Cardiac muscle cell (in vitro differentiated cells and primary cell): ENCODE data around the gene TAF10. TPM values are rescaled to one million over a fixed set of nuclear protein-coding genes. Genes with fewer than 3 reads are reported as not detected.
A peak's percentile ranks its signal among the peaks of the same experiment; 100 is the strongest.

Source experiments
- DNase-seq, 2 donors: peaks; one replicate each; pipeline versions ENCODE4 v3.0.0 to v3.0.0-alpha.2; 2010 to 2017; ENCODE audit warnings: low read depth in 1 of 2, low spot score in 1 of 2
- H3K27ac ChIP-seq: fragments of 200-600 bp; sonication (generic); 2 replicates; pipeline ENCODE4 v1.5.1; 2016
- H3K27me3 ChIP-seq: fragments of 200-600 bp; sonication (generic); 2 replicates; pipeline ENCODE4 v1.6.0; 2016; ENCODE audit warnings: control low read depth
- H3K36me3 ChIP-seq: fragments of 200-600 bp; sonication (generic); 2 replicates; pipeline ENCODE4 v1.5.1; 2016; ENCODE audit warnings: control low read depth
- H3K4me1 ChIP-seq: fragments of 200-600 bp; sonication (generic); 2 replicates; pipeline ENCODE4 v1.8.1; 2017; ENCODE audit warnings: low read depth, mild to moderate bottlenecking, mixed run types
- H3K4me3 ChIP-seq: fragments of 200-600 bp; sonication (generic); 2 replicates; pipeline ENCODE4 v1.5.1; 2016; ENCODE audit warnings: mild to moderate bottlenecking
- H3K9me3 ChIP-seq: fragments of 200-600 bp; sonication (generic); 2 replicates; pipeline ENCODE4 v1.5.1; 2017; ENCODE audit warnings: low read depth, mild to moderate bottlenecking, control low read depth
- CTCF ChIP-seq: IDR thresholded peaks from 2 replicates; pipeline ENCODE4 v1.5.1; 2012; ENCODE audit warnings: low read depth, mild to moderate bottlenecking, low read length
- polyA plus RNA-seq: library from polyadenylated mRNA; unstranded; fragments of >200 nt; fragmentation: Nextera tagmentation; extraction: Ambion mirVana; gene quantifications from 2 replicates; pipeline ENCODE4 v1.2.1, GENCODE V29; 2016
- total RNA-seq: library from RNA; depleted of rRNA; stranded (reverse); fragments of >200 nt; gene quantifications from 2 replicates; pipeline ENCODE4 v1.2.3, GENCODE V29; 2016

The TAF10 gene
- total and polyA plus RNA-seq, 2 experiments from 2014 or later, result 72.6 to 316 TPM

GRCh38 chr11:6656584-6656915 is 44.5 kb upstream of the TAF10 start:
- Histone ChIP-seq H3K4me3 (peak overlapping the region; percentile 79), H3K27me3 (no peaks in the 10 kb centered on the region), H3K36me3 (no peaks in the 10 kb centered on the region), H3K27ac (no peak overlapping the region), H3K9me3 (no peaks in the 10 kb centered on the region), H3K4me1 (peaks cover 12% of the 10 kb centered on the region)
- no peak for TF ChIP-seq CTCF
- no peak for DNase-seq

GRCh38 chr11:6655790-6656583 is 44.0 kb upstream of the TAF10 start, which contains the start of gene DCHS1:
TSS of gene DCHS1 (minus strand) at chr11:6655809. CDS start at chr11:6641613, 14,196 bp downstream.
- Histone ChIP-seq H3K9me3 (no peaks in the 10 kb centered on the region), H3K27ac (no peak within 1 kb of the TSS), H3K36me3 (no peaks in the 10 kb centered on the region), H3K4me1 (peaks cover 12% of the 10 kb centered on the region), H3K4me3 (peak within 1 kb of the TSS; percentile 79), H3K27me3 (no peaks in the 10 kb centered on the region)
- no peak for TF ChIP-seq CTCF
- peak; percentile 27 to 66 for DNase-seq

DNA sequence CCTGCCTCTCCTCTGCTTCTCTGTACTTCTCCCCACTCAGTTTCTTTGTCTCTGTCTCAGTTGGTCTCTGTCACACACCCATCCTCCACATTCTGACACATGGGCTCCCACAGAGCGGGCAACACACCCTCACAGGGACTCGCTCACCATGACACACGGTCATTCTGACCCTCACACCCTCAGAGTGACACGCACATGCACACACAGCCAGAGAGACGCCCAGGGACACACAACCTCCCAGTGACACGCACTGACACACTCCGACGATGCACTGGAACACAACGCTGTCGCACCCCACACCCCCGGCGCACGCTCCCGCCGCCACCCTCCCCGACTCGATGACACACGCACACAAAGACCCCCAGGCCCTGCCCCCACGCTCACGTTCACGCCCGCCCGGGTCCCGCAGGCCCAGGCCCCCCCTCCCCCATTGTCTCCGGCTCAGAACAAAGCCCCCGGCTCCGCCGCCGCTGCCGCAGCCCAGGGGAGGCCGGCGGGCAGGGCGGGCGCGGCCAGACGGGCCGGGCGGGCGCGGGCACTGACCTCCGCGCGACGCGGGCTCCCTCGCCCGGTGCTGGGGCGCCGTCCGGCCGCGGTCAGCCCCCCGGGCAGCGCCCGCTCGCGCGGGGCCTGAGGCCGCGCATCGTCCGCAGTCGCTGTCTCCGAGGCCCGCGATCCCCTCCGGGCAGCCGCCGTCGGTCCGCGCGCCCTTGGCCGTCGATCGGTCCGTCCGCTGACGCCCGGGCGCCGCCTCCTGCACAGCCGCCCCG is 43.2 kb upstream of the TAF10 start:
- H3K4me1 ChIP-seq, result peaks cover 12% of the 10 kb centered on the region
- no peak overlapping the region for H3K27ac ChIP-seq
- no peak for TF ChIP-seq CTCF
- peak; percentile 26 to 51 for DNase-seq
- H3K36me3 ChIP-seq, result no peaks in the 10 kb centered on the region
- H3K9me3 ChIP-seq, result no peaks in the 10 kb centered on the region
- H3K4me3 ChIP-seq, result peak overlapping the region; percentile 79
- no peaks in the 10 kb centered on the region for H3K27me3 ChIP-seq

GRCh38 chr11:6654281-6655019 is 42.4 kb upstream of the TAF10 start:
- Histone ChIP-seq H3K9me3 (no peaks in the 10 kb centered on the region), H3K27me3 (no peaks in the 10 kb centered on the region), H3K4me1 (peaks cover 12% of the 10 kb centered on the region), H3K4me3 (peak overlapping the region; percentile 79), H3K36me3 (no peaks in the 10 kb centered on the region), H3K27ac (no peak overlapping the region)
- no peak for DNase-seq
- no peak for TF ChIP-seq CTCF

GRCh38 chr11:6653656-6654055 is 41.6 kb upstream of the TAF10 start:
- Histone ChIP-seq H3K27me3 (no peaks in the 10 kb centered on the region), H3K27ac (no peak overlapping the region), H3K36me3 (no peaks in the 10 kb centered on the region), H3K4me3 (no peak overlapping the region), H3K9me3 (no peaks in the 10 kb centered on the region), H3K4me1 (peaks cover 15% of the 10 kb centered on the region)
- DNase-seq, result no peak
- no peak for TF ChIP-seq CTCF
